ENCODE results near the gene BRI3BP.

Gene BRI3BP, protein sequence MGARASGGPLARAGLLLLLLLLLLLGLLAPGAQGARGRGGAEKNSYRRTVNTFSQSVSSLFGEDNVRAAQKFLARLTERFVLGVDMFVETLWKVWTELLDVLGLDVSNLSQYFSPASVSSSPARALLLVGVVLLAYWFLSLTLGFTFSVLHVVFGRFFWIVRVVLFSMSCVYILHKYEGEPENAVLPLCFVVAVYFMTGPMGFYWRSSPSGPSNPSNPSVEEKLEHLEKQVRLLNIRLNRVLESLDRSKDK

DNA sequence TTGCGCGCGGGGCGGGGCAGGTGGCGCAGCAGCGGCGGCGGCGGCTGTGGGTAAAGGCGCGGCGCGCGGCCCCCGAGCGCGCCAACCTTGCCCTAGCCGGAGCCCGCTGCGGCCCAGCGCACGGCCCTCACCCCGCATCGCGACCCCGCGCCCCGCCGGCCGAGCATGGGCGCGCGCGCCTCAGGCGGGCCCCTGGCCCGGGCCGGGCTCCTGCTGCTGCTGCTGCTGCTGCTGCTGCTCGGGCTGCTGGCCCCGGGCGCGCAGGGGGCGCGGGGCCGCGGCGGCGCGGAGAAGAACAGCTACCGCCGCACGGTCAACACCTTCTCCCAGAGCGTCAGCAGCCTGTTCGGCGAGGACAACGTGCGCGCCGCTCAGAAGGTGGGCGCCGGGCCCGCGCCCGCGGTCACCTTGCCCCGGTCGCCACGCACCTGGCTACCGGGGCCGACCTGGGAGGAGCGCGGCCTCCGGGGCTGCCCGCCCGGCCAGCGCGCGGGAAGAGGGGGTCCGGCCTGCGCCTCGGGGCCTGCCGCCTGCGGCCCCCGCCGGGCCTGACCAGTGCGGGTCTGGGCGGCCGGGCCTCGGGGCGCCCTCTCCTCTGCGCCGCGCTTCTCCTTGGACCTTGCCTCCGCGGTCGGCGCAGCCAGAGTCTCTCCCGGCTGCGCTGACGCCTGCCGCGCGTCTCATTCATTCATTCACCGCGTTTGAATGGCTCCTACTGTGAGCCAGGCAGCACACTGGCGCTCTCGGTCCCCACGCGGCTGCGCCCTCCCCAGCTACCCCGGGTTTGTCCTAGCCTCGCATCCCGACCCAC is at the start of gene BRI3BP:
Gene BRI3BP (plus strand): TSS at position 20 of the 811 bp plus-strand sequence. CDS start 146 bp downstream, at position 166.
- TF ChIP-seq, protein P1, sequence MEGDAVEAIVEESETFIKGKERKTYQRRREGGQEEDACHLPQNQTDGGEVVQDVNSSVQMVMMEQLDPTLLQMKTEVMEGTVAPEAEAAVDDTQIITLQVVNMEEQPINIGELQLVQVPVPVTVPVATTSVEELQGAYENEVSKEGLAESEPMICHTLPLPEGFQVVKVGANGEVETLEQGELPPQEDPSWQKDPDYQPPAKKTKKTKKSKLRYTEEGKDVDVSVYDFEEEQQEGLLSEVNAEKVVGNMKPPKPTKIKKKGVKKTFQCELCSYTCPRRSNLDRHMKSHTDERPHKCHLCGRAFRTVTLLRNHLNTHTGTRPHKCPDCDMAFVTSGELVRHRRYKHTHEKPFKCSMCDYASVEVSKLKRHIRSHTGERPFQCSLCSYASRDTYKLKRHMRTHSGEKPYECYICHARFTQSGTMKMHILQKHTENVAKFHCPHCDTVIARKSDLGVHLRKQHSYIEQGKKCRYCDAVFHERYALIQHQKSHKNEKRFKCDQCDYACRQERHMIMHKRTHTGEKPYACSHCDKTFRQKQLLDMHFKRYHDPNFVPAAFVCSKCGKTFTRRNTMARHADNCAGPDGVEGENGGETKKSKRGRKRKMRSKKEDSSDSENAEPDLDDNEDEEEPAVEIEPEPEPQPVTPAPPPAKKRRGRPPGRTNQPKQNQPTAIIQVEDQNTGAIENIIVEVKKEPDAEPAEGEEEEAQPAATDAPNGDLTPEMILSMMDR (IDR thresholded peaks at IDR 0.05; ENCODE audit: insufficient read depth, low read depth, low read length, missing control alignments) = no peak
- DNase-seq (ENCODE audit: low read depth) = peak; percentile 79
- H3K4me3 ChIP-seq (ENCODE audit: low read depth, low read length) = peak within 1 kb of the TSS; percentile 93

- H3K4me3 ChIP-seq (ENCODE audit: low read depth, low read length) = no peak overlapping the region
- no peak for DNase-seq (ENCODE audit: low read depth)
- TF ChIP-seq, protein P1 (IDR thresholded peaks at IDR 0.05; ENCODE audit: insufficient read depth, low read depth, low read length, missing control alignments) = no peak
These were observed 47.0 kb upstream of the BRI3BP start for GRCh38 chr12:124946447-124946793.

GRCh38 chr12:124947013-124947412 is 46.4 kb upstream of the BRI3BP start:
- TF ChIP-seq, protein P1 (IDR thresholded peaks at IDR 0.05; ENCODE audit: insufficient read depth, low read depth, low read length, missing control alignments) = no peak
- no peak overlapping the region for H3K4me3 ChIP-seq (ENCODE audit: low read depth, low read length)
- no peak for DNase-seq (ENCODE audit: low read depth)

GRCh38 chr12:124947561-124948398 is 45.7 kb upstream of the BRI3BP start:
- no peak overlapping the region for H3K4me3 ChIP-seq (ENCODE audit: low read depth, low read length)
- DNase-seq (ENCODE audit: low read depth) = no peak
- TF ChIP-seq, protein P1 (IDR thresholded peaks at IDR 0.05; ENCODE audit: insufficient read depth, low read depth, low read length, missing control alignments) = no peak

GRCh38 chr12:124949066-124949465 is 44.4 kb upstream of the BRI3BP start:
- TF ChIP-seq, protein P1 (IDR thresholded peaks at IDR 0.05; ENCODE audit: insufficient read depth, low read depth, low read length, missing control alignments) = no peak
- H3K4me3 ChIP-seq (ENCODE audit: low read depth, low read length) = no peak overlapping the region
- DNase-seq (ENCODE audit: low read depth) = no peak

GRCh38 chr12:124949779-124950728 is 43.4 kb upstream of the BRI3BP start:
- H3K4me3 ChIP-seq (ENCODE audit: low read depth, low read length) = no peak overlapping the region
- TF ChIP-seq, protein P1 (IDR thresholded peaks at IDR 0.05; ENCODE audit: insufficient read depth, low read depth, low read length, missing control alignments) = no peak
- no peak for DNase-seq (ENCODE audit: low read depth)
